ENCODE data around the gene NR3C1. TPM values are rescaled to one million over a fixed set of nuclear protein-coding genes. Genes with fewer than 3 reads are reported as not detected.

The NR3C1 gene
- total RNA-seq, 3 donors from 2014 or later (not counting 1 experiment from before 2014, with no cell fraction given): 147 to 168 (median 165) TPM

DNA sequence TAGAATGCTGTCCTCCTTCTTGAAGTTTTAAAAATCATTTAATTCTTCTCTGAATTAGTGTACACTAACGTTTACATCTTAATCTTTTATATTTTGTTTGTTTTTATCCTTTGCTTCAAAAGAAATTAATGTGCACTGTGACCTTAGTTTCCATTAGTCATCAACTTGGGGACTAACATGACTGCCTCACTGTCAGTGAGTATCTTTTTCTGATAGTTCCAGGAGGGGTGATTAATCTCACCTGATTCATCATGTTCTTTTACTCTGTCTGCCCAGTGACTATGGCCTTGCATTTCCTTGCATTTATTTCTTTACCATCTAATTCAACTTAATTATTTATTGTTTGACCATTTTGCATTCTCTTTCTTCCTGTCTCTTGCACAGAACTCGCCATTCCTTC lies 33.4 kb upstream of the NR3C1 start:
- no peaks in the 10 kb centered on the region for H3K36me3 ChIP-seq (ENCODE audit: control insufficient read depth, insufficient read depth, low read length)
- TF ChIP-seq CTCF (IDR thresholded peaks at IDR 0.05): no peak
- Mint-ChIP-seq H3K4me1 (peaks cover 18% of the 10 kb centered on the region in 2 donors), H3K27ac (no peak overlapping the region), H3K4me3 (no peak overlapping the region), H3K27me3 (ENCODE audit: low read depth in 2 of 2) (peaks cover 0 to 7% of the 10 kb centered on the region in 2 donors), H3K9me3 (no peaks in the 10 kb centered on the region), H3K36me3 (no peaks in the 10 kb centered on the region)
- no peaks in the 10 kb centered on the region for H3K27me3 ChIP-seq (ENCODE audit: control insufficient read depth, insufficient read depth, low read length)
- ATAC-seq (no peak), DNase-seq (no peak)
- no peak overlapping the region for H3K4me3 ChIP-seq (ENCODE audit: low read length)
- WGBS (ENCODE audit: insufficient coverage): 97% methylated on average over 1 of the region's 2 CpGs
- no peak overlapping the region for H3K27ac ChIP-seq (ENCODE audit: low read length)
- intact Hi-C loops (cut with micrococcal nuclease): no loop called here
- H3K4me1 ChIP-seq (ENCODE audit: control insufficient read depth, insufficient read depth, low read length): peaks cover 5% of the 10 kb centered on the region
- H3K9me3 ChIP-seq (ENCODE audit: control insufficient read depth, insufficient read depth, low read length): no peaks in the 10 kb centered on the region

GRCh38 chr5:143435210-143435657 lies 31.7 kb upstream of the NR3C1 start:
- Histone ChIP-seq H3K9me3 (ENCODE audit: control insufficient read depth, insufficient read depth, low read length) (no peaks in the 10 kb centered on the region), H3K27ac (ENCODE audit: low read length) (peak overlapping the region; percentile 68), H3K36me3 (ENCODE audit: control insufficient read depth, insufficient read depth, low read length) (no peaks in the 10 kb centered on the region), H3K27me3 (ENCODE audit: control insufficient read depth, insufficient read depth, low read length) (no peaks in the 10 kb centered on the region), H3K4me3 (ENCODE audit: low read length) (peak overlapping the region; percentile 40), H3K4me1 (ENCODE audit: control insufficient read depth, insufficient read depth, low read length) (peaks cover 5% of the 10 kb centered on the region)
- H3K9me3 Mint-ChIP-seq: no peaks in the 10 kb centered on the region
- peak overlapping the region; percentile 89 for H3K4me3 Mint-ChIP-seq
- intact Hi-C loops (cut with micrococcal nuclease): no loop called here
- H3K36me3 Mint-ChIP-seq: no peaks in the 10 kb centered on the region
- peak in 1 of 2 donors; percentile 77 for DNase-seq
- ATAC-seq: peak; percentile 66 to 84 (median 82)
- H3K27ac Mint-ChIP-seq: peak overlapping the region; percentile 51 to 82
- WGBS (ENCODE audit: insufficient coverage): 0% methylated on average over 6 of the region's 6 CpGs
- peaks cover 0 to 7% of the 10 kb centered on the region in 2 donors for H3K27me3 Mint-ChIP-seq (ENCODE audit: low read depth in 2 of 2)
- TF ChIP-seq CTCF (IDR thresholded peaks at IDR 0.05): no peak
- H3K4me1 Mint-ChIP-seq: peaks cover 18% of the 10 kb centered on the region in 2 donors

DNA sequence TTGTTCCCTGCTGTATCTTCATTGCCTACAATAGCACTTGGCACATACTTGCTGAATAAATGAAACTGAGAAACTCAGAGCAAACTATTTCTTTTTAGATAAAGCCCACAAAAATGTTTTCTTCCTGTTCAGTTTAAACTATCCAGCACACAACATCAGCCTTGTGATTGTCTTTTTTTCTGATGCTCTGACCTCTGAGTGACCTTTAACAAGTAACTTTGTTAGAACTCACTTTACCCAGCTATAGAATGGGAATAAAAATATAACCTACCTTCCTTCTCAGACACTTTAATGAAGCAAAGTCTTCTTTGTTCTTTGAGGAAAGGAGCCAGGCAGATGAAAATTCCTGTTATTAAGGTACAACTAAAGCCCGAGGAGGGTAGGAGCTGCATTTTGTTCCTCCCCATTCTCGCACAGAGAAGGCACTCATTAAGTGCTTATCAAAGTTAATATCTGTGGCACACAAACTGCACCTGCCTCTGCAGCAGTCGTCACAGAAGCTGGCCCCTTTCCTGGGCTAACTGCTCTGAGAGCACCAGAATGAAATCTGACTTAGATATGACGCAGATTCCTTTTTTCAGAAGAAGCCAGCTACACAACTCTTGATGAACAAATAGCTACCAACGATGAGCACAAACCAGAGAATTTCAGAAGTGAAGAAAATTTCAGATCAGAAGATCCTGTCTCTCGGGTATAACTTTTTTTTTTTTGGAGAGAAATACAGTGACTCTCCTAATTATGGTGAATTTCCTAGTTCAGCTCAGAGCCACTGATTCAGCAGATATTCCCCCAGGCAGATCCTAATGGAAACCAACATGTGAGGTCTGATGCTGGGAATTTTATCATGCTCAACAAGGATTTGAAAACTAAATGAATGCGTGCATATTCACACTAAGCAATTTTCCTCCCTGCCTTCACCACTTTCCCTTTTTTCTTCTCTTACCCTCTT lies 31.0 kb upstream of the NR3C1 start:
- peak overlapping the region; percentile 40 for H3K4me3 ChIP-seq (ENCODE audit: low read length)
- Mint-ChIP-seq H3K4me1 (peaks cover 18% of the 10 kb centered on the region in 2 donors), H3K36me3 (no peaks in the 10 kb centered on the region), H3K27ac (peak overlapping the region; percentile 51 to 82), H3K9me3 (no peaks in the 10 kb centered on the region), H3K27me3 (ENCODE audit: low read depth in 2 of 2) (peaks cover 0 to 7% of the 10 kb centered on the region in 2 donors), H3K4me3 (peak overlapping the region; percentile 89)
- DNase-seq (peak in 1 of 2 donors; percentile 82), ATAC-seq (peak in 2 of 3 donors; percentile 26 to 42)
- no peak for TF ChIP-seq CTCF (IDR thresholded peaks at IDR 0.05)
- no peaks in the 10 kb centered on the region for H3K27me3 ChIP-seq (ENCODE audit: control insufficient read depth, insufficient read depth, low read length)
- intact Hi-C loops (cut with micrococcal nuclease): no loop called here
- H3K27ac ChIP-seq (ENCODE audit: low read length): peak overlapping the region; percentile 68
- H3K4me1 ChIP-seq (ENCODE audit: control insufficient read depth, insufficient read depth, low read length): peaks cover 5% of the 10 kb centered on the region
- no peaks in the 10 kb centered on the region for H3K9me3 ChIP-seq (ENCODE audit: control insufficient read depth, insufficient read depth, low read length)
- H3K36me3 ChIP-seq (ENCODE audit: control insufficient read depth, insufficient read depth, low read length): no peaks in the 10 kb centered on the region
- WGBS (ENCODE audit: insufficient coverage): 22% methylated on average over 7 of the region's 7 CpGs

Measured in natural killer cell (primary cell).